RPMI8226 (cell line): ENCODE measurements around the gene SLC25A21.

Source experiments
- DNase-seq: peaks from one replicate; pipeline ENCODE4 v3.0.0-alpha.2; 2015

Gene SLC25A21

GRCh38 chr14:37140176-37140575 lies 32.2 kb downstream of the SLC25A21 start:
- DNase-seq, result no peak

GRCh38 chr14:37139710-37140109 lies 32.7 kb downstream of the SLC25A21 start:
- no peak for DNase-seq

GRCh38 chr14:37138898-37139297 lies 33.5 kb downstream of the SLC25A21 start:
- no peak for DNase-seq

GRCh38 chr14:37133284-37133913 lies 39.0 kb downstream of the SLC25A21 start:
- DNase-seq, result no peak

- no peak for DNase-seq
Measured at GRCh38 chr14:37131205-37131604, 41.2 kb downstream of the SLC25A21 start.

- no peak for DNase-seq
Measured at GRCh38 chr14:37129047-37129446, 43.4 kb downstream of the SLC25A21 start.

- no peak for DNase-seq
Measured at GRCh38 chr14:37124614-37125013, 47.8 kb downstream of the SLC25A21 start.

- DNase-seq, result no peak
Measured at GRCh38 chr14:37122919-37123639, 49.3 kb downstream of the SLC25A21 start.

- DNase-seq, result no peak
Measured at GRCh38 chr14:37122288-37122687, 50.1 kb downstream of the SLC25A21 start.

GRCh38 chr14:37118673-37119366 lies 53.6 kb downstream of the SLC25A21 start:
- no peak for DNase-seq

GRCh38 chr14:37116933-37117849 lies 55.2 kb downstream of the SLC25A21 start:
- no peak for DNase-seq

GRCh38 chr14:37115406-37115805 lies 57.0 kb downstream of the SLC25A21 start:
- DNase-seq, result no peak

- DNase-seq, result no peak
Measured at GRCh38 chr14:37114559-37114958, 57.8 kb downstream of the SLC25A21 start.

GRCh38 chr14:37114002-37114401 lies 58.4 kb downstream of the SLC25A21 start:
- no peak for DNase-seq

GRCh38 chr14:37098132-37098531 lies 74.3 kb downstream of the SLC25A21 start:
- no peak for DNase-seq

- no peak for DNase-seq
Measured at GRCh38 chr14:37094502-37094901, 77.9 kb downstream of the SLC25A21 start.

- no peak for DNase-seq
Measured at GRCh38 chr14:37093364-37093763, 79.0 kb downstream of the SLC25A21 start.

GRCh38 chr14:37091651-37092050 lies 80.8 kb downstream of the SLC25A21 start:
- DNase-seq, result no peak

GRCh38 chr14:37090026-37090425 lies 82.4 kb downstream of the SLC25A21 start:
- no peak for DNase-seq

GRCh38 chr14:37089410-37089809 lies 83.0 kb downstream of the SLC25A21 start:
- DNase-seq, result no peak

GRCh38 chr14:37088356-37089215 lies 83.8 kb downstream of the SLC25A21 start:
- no peak for DNase-seq

- DNase-seq, result no peak
Measured at GRCh38 chr14:37087520-37087919, 84.9 kb downstream of the SLC25A21 start.
